Kidney epithelial cell (primary cell): Measurements from ENCODE around the gene RSAD1. TPM values are rescaled to one million over a fixed set of nuclear protein-coding genes. Genes with fewer than 3 reads are reported as not detected.

Experiments
- DNase-seq: peaks from one replicate; pipeline ENCODE4 v3.0.0-alpha.2; 2010; ENCODE audit warnings: low read depth
- H3K27me3 ChIP-seq: 2 replicates; pipeline ENCODE4 v1.6.0; 2011; ENCODE audit warnings: low read length; ENCODE audit not compliant: control insufficient read depth, insufficient read depth
- H3K36me3 ChIP-seq: 2 replicates; pipeline ENCODE4 v1.5.1; 2011; ENCODE audit warnings: low read length; ENCODE audit not compliant: control insufficient read depth, insufficient read depth
- H3K4me3 ChIP-seq: 2 replicates; pipeline ENCODE4 v1.5.1; 2011; ENCODE audit warnings: low read depth, mild to moderate bottlenecking, control low read depth, low read length
- total RNA-seq: library from RNA; depleted of rRNA; stranded (reverse); fragments of >200 nt; gene quantifications from 2 replicates; pipeline ENCODE4 v1.2.3, GENCODE V29; 2015
- TF ChIP-seq, protein P1 (sequence below): IDR thresholded peaks from 2 replicates; pipeline ENCODE4 v1.5.1; 2011; ENCODE audit warnings: mild to moderate bottlenecking, moderate library complexity, low read length, control low read depth, inconsistent platforms; ENCODE audit not compliant: insufficient read depth, poor library complexity, severe bottlenecking

Gene RSAD1
- total RNA-seq, 1 donor from 2014 or later = 28.4 TPM

DNA sequence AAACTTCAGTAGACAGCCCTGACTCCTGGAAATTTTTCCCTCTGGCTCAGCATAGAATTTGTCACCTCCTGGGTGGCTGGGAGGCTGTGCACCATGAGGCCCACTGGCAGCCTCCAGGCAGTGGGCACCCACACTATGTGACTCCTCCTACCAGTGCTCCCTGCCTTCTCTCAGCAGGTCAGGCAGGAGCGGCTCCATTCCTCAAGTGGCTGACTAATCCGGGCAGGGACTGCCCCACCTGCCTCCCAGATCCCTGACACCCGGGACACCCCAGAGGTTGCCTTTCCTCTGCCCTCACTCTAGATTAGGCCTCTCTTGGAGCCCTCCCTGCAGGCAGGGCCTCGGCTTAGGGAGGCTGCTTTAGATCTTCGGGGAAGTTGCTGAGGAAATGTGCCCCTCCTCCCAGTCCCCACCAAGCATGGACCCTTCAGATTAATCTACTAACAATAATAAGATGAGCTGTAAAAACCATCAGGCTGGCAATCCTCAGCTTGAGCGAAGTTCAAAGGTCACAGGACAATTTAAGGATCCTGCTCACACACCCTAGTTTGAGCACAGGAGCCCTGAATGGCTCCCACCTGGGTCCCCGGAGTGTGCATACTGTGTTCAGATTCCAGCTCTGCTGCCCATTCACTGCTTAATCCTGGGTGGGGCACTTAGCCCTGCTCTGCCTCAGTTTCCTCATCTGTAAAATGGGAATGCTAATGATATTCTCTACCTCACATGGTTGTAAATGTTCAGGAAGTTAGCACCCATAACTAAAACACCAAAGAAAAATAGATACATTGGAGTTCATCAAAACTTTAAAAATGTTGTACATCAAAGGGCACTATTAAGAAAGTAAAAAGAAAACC is 19.6 kb downstream of the RSAD1 start:
- no peak overlapping the region for H3K4me3 ChIP-seq
- DNase-seq = no peak
- H3K36me3 ChIP-seq = no peaks in the 10 kb centered on the region
- TF ChIP-seq, protein P1, sequence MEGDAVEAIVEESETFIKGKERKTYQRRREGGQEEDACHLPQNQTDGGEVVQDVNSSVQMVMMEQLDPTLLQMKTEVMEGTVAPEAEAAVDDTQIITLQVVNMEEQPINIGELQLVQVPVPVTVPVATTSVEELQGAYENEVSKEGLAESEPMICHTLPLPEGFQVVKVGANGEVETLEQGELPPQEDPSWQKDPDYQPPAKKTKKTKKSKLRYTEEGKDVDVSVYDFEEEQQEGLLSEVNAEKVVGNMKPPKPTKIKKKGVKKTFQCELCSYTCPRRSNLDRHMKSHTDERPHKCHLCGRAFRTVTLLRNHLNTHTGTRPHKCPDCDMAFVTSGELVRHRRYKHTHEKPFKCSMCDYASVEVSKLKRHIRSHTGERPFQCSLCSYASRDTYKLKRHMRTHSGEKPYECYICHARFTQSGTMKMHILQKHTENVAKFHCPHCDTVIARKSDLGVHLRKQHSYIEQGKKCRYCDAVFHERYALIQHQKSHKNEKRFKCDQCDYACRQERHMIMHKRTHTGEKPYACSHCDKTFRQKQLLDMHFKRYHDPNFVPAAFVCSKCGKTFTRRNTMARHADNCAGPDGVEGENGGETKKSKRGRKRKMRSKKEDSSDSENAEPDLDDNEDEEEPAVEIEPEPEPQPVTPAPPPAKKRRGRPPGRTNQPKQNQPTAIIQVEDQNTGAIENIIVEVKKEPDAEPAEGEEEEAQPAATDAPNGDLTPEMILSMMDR = no peak
- no peaks in the 10 kb centered on the region for H3K27me3 ChIP-seq

DNA sequence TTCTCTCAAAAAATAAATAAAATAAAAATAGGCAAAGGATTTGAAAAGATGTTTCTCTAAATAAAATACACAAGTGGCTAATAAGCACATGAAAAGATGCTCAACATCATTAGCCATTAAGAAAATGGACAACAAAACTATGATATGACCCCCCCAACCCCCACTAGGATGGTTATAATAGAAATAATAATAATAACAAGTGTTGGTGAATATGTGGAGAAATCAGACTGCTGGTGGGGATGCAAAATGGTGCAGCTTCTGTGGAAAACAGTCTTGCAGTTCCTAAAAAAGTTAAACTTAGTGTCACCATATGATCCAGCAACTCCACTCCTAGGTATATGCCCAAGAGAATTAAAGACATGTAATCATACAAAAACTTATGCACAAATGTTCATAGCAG is 20.6 kb downstream of the RSAD1 start:
- no peaks in the 10 kb centered on the region for H3K27me3 ChIP-seq
- TF ChIP-seq, protein P1 = no peak
- DNase-seq = no peak
- H3K4me3 ChIP-seq = no peak overlapping the region
- H3K36me3 ChIP-seq = no peaks in the 10 kb centered on the region

DNA sequence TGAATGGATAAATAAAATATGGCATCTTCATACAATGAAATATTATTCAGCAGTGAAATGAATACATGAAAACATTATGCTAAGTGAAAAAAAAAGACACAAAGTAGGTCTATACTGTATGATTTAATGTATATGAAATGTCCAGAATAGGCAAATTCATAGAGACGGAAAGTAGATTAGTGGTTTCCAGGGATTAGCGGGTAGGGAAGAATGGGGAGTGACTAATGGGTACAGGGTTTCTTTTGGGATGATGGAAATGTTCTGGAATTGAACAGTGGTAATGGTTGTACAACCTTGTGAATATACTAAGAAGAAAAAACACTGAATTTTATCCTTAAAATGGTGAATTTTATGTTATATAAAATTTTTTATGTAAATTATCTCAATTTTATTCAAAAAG is 21.1 kb downstream of the RSAD1 start:
- no peaks in the 10 kb centered on the region for H3K36me3 ChIP-seq
- no peaks in the 10 kb centered on the region for H3K27me3 ChIP-seq
- no peak for DNase-seq
- H3K4me3 ChIP-seq = no peak overlapping the region
- TF ChIP-seq, protein P1 = no peak

DNA sequence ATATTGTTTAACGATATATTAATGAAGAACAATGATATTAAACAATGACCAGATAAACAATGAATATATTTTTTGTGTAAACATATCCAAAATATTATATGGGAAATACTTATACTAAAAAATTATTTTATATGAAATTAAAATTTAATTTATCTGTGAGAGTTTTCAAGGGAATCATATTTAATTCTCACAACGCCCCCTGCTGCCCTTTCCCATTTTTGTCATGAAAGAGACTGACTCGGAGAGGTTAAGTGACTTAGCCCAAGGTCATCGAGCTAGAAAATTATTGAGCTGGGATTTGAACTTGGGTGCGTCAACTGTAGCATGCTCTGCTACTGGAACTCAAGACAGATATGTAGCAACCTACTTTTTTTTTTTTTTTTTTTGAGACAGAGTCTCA is 22.4 kb downstream of the RSAD1 start:
- no peak for DNase-seq
- no peaks in the 10 kb centered on the region for H3K27me3 ChIP-seq
- no peak overlapping the region for H3K4me3 ChIP-seq
- H3K36me3 ChIP-seq = no peaks in the 10 kb centered on the region
- TF ChIP-seq, protein P1 = peak; percentile 41

DNA sequence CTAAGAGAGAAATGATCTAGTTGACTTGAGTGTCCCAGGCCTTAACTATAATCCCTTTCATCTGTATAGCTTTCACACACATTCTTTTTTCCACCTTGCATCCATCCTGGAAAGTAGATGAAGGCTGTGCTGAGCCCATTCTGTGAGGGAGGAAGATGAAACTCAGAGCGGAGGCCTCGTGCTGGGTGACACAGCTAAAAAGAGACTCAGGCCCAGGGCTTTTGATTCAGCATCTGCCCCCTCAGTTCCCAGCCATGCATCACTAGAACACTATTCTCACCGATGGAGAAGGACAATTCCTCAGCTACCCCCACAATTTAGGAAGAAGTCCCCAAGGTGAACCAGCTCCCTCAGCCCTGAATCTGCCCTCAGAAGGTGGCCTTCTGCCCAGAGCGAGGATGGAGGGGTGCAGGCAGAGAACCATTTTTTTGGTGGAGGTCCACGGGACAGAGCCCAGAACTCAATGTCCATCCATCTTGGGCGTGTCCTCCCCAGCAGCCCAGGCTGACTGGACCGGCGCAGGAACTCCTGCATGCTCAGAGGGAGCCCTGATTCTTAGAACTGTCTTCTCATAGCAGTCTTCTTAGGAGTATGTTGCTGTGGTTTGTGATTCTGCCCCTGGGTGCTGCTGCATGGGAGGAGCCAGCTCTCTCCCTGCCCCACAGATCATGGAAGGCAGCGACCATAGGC is 23.8 kb downstream of the RSAD1 start:
- TF ChIP-seq, protein P1 = no peak

More for the DNA sequence above, 23.8 kb downstream of the RSAD1 start:
- DNase-seq = no peak
- Histone ChIP-seq H3K4me3 (no peak overlapping the region), H3K27me3 (no peaks in the 10 kb centered on the region), H3K36me3 (no peaks in the 10 kb centered on the region)
